Smooth muscle cell (in vitro differentiated cells): ENCODE results near the gene SUCLG2. TPM values are rescaled to one million over a fixed set of nuclear protein-coding genes. Genes with fewer than 3 reads are reported as not detected.

Experiments used
- DNase-seq: peaks from one replicate; lab custom pipeline; 2025; ENCODE audit not compliant: unreplicated experiment; lab: John Stamatoyannopoulos, UW
- H2AFZ ChIP-seq: fragments of 200-600 bp; sonication (generic); 2 replicates; pipeline ENCODE4 v1.6.0; 2016; ENCODE audit warnings: antibody characterized with exemption, low read depth, mild to moderate bottlenecking
- H3F3A ChIP-seq: fragments of 200-600 bp; sonication (generic); 2 replicates; pipeline ENCODE4 v1.6.0; 2017; ENCODE audit warnings: antibody characterized with exemption, low read depth
- H3K27ac ChIP-seq: fragments of 200-600 bp; sonication (generic); 2 replicates; pipeline ENCODE4 v1.5.1; 2016; ENCODE audit warnings: low read depth, mild to moderate bottlenecking
- H3K27me3 ChIP-seq: fragments of 200-600 bp; sonication (generic); 2 replicates; pipeline ENCODE4 v1.6.1; 2016; ENCODE audit warnings: low read depth, mild to moderate bottlenecking
- H3K36me3 ChIP-seq: fragments of 200-600 bp; sonication (generic); 2 replicates; pipeline ENCODE4 v1.5.1; 2016; ENCODE audit warnings: low read depth
- H3K4me1 ChIP-seq: fragments of 200-600 bp; sonication (generic); 2 replicates; pipeline ENCODE4 v1.5.1; 2016; ENCODE audit warnings: low read depth
- H3K4me2 ChIP-seq: fragments of 200-600 bp; sonication (generic); 2 replicates; pipeline ENCODE4 v1.6.0; 2016; ENCODE audit warnings: mild to moderate bottlenecking
- H3K4me3 ChIP-seq: fragments of 200-600 bp; sonication (generic); 2 replicates; pipeline ENCODE4 v1.5.1; 2016; ENCODE audit warnings: mild to moderate bottlenecking
- H3K79me2 ChIP-seq: fragments of 200-600 bp; sonication (generic); 2 replicates; pipeline ENCODE4 v1.6.0; 2016; ENCODE audit warnings: low read depth, mild to moderate bottlenecking
- H3K9ac ChIP-seq: fragments of 200-600 bp; sonication (generic); 2 replicates; pipeline ENCODE4 v1.6.0; 2016; ENCODE audit warnings: low read depth
- H3K9me3 ChIP-seq: fragments of 200-600 bp; sonication (generic); replicated peaks from 2 replicates; pipeline ENCODE4 v1.5.1; 2016; ENCODE audit warnings: low read depth
- H4K20me1 ChIP-seq: fragments of 200-600 bp; sonication (generic); 2 replicates; pipeline ENCODE4 v1.6.0; 2016; ENCODE audit warnings: low read depth
- WGBS: methylation state at CpG from one replicate; pipeline ENCODE4 v1.1.7; 2016; ENCODE audit warnings: low lambda C conversion rate; 5-methylcytosine and 5-hydroxymethylcytosine counted together
- polyA plus RNA-seq: library from polyadenylated mRNA; unstranded; fragments of >200 nt; fragmentation: Nextera tagmentation; extraction: Ambion mirVana; gene quantifications from 2 replicates; pipeline ENCODE4 v1.2.1, GENCODE V29; 2016
- total RNA-seq: library from RNA; depleted of rRNA; stranded (reverse); fragments of >200 nt; gene quantifications from 2 replicates; pipeline ENCODE4 v1.2.3, GENCODE V29; 2014
- TF ChIP-seq, protein P1 (sequence below): fragments of 200-600 bp; sonication (generic); IDR thresholded peaks from 2 replicates; pipeline ENCODE4 v1.5.1; 2017; ENCODE audit warnings: borderline replicate concordance, mild to moderate bottlenecking, antibody characterized with exemption; ENCODE audit not compliant: insufficient read depth, poor library complexity, severe bottlenecking

Gene SUCLG2
- total and polyA plus RNA-seq, 2 experiments from 2014 or later: 40.3 to 45.4 TPM

DNA sequence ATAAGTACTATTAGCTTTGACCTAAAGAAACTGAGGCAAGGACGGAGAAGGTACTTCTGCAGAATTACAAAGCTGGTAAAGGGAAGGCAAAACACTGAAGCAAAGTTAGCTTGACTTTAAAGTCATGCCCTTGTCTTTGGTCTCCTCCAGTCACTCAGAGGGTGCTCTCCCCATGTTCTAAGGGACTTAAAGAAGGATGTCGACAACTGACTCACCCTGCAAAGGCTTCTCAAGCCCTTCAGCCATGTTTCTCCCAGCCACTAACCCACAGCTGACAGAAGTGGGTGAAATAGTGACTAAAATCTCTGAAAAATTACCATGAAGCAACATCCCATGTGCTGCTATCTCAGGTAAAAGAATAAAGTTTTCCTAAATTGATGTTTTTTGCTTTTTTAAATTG is 46.4 kb downstream of the SUCLG2 start:
- DNase-seq: no peak

DNA sequence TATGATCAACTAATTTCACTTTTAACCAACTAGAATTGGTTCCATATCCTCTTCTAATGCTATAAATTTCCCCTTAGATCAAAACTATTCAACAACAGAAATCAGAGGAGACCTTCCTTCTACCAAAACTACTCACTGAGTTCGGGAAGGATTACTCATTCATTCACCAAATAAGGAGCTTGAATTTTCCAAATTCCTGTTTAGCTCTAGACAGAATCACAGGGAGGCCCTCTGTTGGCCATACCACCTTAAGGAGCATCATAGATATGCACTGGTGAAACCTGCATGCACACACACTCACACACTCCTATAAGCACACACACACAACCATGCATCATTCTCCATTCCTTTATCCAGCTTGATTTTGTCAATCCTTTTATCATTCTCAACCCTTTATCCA is 49.0 kb downstream of the SUCLG2 start:
- Histone ChIP-seq H3K9me3 (no peaks in the 10 kb centered on the region), H4K20me1 (peaks cover 6% of the 10 kb centered on the region), H3K4me2 (no peak overlapping the region), H2AFZ (no peak overlapping the region), H3K4me3 (no peak overlapping the region), H3K79me2 (no peaks in the 10 kb centered on the region), H3K36me3 (peaks cover 8% of the 10 kb centered on the region), H3K27ac (no peak overlapping the region), H3K27me3 (no peaks in the 10 kb centered on the region), H3K9ac (no peak overlapping the region), H3F3A (no peaks in the 10 kb centered on the region), H3K4me1 (no peaks in the 10 kb centered on the region)
- 15% methylated on average over 1 of the region's 1 CpG for WGBS
- no peak for DNase-seq
- TF ChIP-seq, protein P1, sequence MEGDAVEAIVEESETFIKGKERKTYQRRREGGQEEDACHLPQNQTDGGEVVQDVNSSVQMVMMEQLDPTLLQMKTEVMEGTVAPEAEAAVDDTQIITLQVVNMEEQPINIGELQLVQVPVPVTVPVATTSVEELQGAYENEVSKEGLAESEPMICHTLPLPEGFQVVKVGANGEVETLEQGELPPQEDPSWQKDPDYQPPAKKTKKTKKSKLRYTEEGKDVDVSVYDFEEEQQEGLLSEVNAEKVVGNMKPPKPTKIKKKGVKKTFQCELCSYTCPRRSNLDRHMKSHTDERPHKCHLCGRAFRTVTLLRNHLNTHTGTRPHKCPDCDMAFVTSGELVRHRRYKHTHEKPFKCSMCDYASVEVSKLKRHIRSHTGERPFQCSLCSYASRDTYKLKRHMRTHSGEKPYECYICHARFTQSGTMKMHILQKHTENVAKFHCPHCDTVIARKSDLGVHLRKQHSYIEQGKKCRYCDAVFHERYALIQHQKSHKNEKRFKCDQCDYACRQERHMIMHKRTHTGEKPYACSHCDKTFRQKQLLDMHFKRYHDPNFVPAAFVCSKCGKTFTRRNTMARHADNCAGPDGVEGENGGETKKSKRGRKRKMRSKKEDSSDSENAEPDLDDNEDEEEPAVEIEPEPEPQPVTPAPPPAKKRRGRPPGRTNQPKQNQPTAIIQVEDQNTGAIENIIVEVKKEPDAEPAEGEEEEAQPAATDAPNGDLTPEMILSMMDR: no peak

More for the DNA sequence above, 46.4 kb downstream of the SUCLG2 start:
- Histone ChIP-seq H3K36me3 (peaks cover 8% of the 10 kb centered on the region), H3K79me2 (no peaks in the 10 kb centered on the region), H2AFZ (no peak overlapping the region), H3K9me3 (no peaks in the 10 kb centered on the region), H3K4me1 (no peaks in the 10 kb centered on the region), H3K9ac (no peak overlapping the region), H3K4me2 (no peak overlapping the region), H3K27me3 (no peaks in the 10 kb centered on the region), H3F3A (no peaks in the 10 kb centered on the region), H4K20me1 (no peaks in the 10 kb centered on the region), H3K27ac (no peak overlapping the region), H3K4me3 (no peak overlapping the region)
- TF ChIP-seq, protein P1: no peak
- WGBS: 94% methylated on average over 2 of the region's 2 CpGs

DNA sequence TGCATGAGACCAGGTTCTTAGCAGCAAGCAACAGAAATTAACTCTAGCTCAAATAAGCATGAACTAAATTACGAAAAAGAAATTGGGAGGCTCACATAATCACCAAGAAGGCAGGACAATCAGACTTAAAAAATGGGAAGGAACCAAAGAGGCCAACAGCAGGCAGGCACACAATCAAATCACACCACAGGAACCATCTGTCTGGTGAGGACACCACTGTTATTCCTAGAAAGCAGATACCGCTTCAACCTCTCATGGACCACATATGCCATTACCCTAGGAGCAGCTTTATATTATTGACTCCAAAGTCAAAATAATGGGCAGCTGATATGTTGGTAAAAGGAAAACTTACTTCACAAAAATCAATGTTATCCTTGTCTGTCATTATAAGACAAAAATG is 51.6 kb downstream of the SUCLG2 start:
- WGBS: 93% methylated on average over 2 of the region's 2 CpGs

More for the DNA sequence above, 51.6 kb downstream of the SUCLG2 start:
- Histone ChIP-seq H3K4me3 (no peak overlapping the region), H3F3A (no peaks in the 10 kb centered on the region), H4K20me1 (peaks cover 6% of the 10 kb centered on the region), H3K4me2 (no peak overlapping the region), H3K27ac (no peak overlapping the region), H3K36me3 (peaks cover 1% of the 10 kb centered on the region), H3K79me2 (no peaks in the 10 kb centered on the region), H2AFZ (no peak overlapping the region), H3K9me3 (no peaks in the 10 kb centered on the region), H3K9ac (no peak overlapping the region), H3K4me1 (no peaks in the 10 kb centered on the region), H3K27me3 (no peaks in the 10 kb centered on the region)
- TF ChIP-seq, protein P1: no peak
- no peak for DNase-seq
